Neutrophil (primary cell): ENCODE measurements around the gene CSF3.

Experiments
- H3K27ac ChIP-seq: fragments of 200-600 bp; sonication (generic); 2 replicates; pipeline ENCODE4 v1.5.1; 2016; ENCODE audit warnings: mild to moderate bottlenecking, moderate library complexity
- H3K27me3 ChIP-seq: fragments of 200-600 bp; sonication (generic); 2 replicates; pipeline ENCODE4 v1.6.0; 2016; ENCODE audit warnings: mild to moderate bottlenecking
- H3K36me3 ChIP-seq: fragments of 200-600 bp; sonication (generic); 2 replicates; pipeline ENCODE4 v1.5.1; 2017
- H3K4me1 ChIP-seq, 2 experiments: fragments of 200-600 bp in 1 of 2; sonication (generic) in 1 of 2; 1 replicate in 1 of 2; 2 replicates in 1 of 2; pipeline versions ENCODE4 v1.5.1 to v1.6.1; 2013 to 2016; ENCODE audit warnings: low read depth in 1 of 2, low read length in 1 of 2, mild to moderate bottlenecking in 1 of 2, moderate library complexity in 1 of 2; ENCODE audit not compliant: control insufficient read depth in 1 of 2, insufficient read depth in 1 of 2
- H3K4me3 ChIP-seq, 2 experiments: fragments of 200-600 bp in 1 of 2; sonication (generic) in 1 of 2; 1 replicate in 1 of 2; 2 replicates in 1 of 2; pipeline ENCODE4 v1.5.1; 2013 to 2016; ENCODE audit warnings: low read depth in 1 of 2, low read length in 1 of 2, mild to moderate bottlenecking in 1 of 2, moderate library complexity in 1 of 2
- H3K9me3 ChIP-seq: fragments of 200-600 bp; sonication (generic); 2 replicates; pipeline ENCODE4 v1.5.1; 2016
- CTCF ChIP-seq: fragments of 200-600 bp; sonication (generic); IDR thresholded peaks from 2 replicates; pipeline ENCODE4 v1.5.1; 2016; ENCODE audit warnings: antibody characterized with exemption

Gene CSF3

GRCh38 chr17:40017422-40018080 is 2.3 kb downstream of the CSF3 start:
- Histone ChIP-seq H3K36me3 (peaks cover 8% of the 10 kb centered on the region), H3K4me3 (no peak overlapping the region), H3K4me1 (peaks cover 76 to 78% of the 10 kb centered on the region in 2 experiments), H3K9me3 (no peaks in the 10 kb centered on the region), H3K27me3 (peaks cover 8% of the 10 kb centered on the region), H3K27ac (no peak overlapping the region)
- TF ChIP-seq CTCF, result no peak

GRCh38 chr17:40018211-40019121 is 3.2 kb downstream of the CSF3 start:
- Histone ChIP-seq H3K27ac (peak overlapping the region; percentile 46), H3K4me1 (peaks cover 76 to 78% of the 10 kb centered on the region in 2 experiments), H3K9me3 (no peaks in the 10 kb centered on the region), H3K36me3 (peaks cover 17% of the 10 kb centered on the region), H3K4me3 (peak overlapping the region in 1 of 2 experiments; percentile 31), H3K27me3 (no peaks in the 10 kb centered on the region)
- no peak for TF ChIP-seq CTCF

- Histone ChIP-seq H3K27ac (peak overlapping the region; percentile 46), H3K4me1 (peaks cover 67 to 70% of the 10 kb centered on the region in 2 experiments), H3K36me3 (peaks cover 26% of the 10 kb centered on the region), H3K4me3 (peak overlapping the region in 1 of 2 experiments; percentile 31), H3K27me3 (no peaks in the 10 kb centered on the region), H3K9me3 (no peaks in the 10 kb centered on the region)
- no peak for TF ChIP-seq CTCF
Measured at GRCh38 chr17:40019140-40019991, 4.1 kb downstream of the CSF3 start.

- no peak for TF ChIP-seq CTCF
- Histone ChIP-seq H3K9me3 (no peaks in the 10 kb centered on the region), H3K4me1 (peaks cover 63 to 64% of the 10 kb centered on the region in 2 experiments), H3K4me3 (no peak overlapping the region), H3K27me3 (no peaks in the 10 kb centered on the region), H3K36me3 (peaks cover 26% of the 10 kb centered on the region), H3K27ac (no peak overlapping the region)
Measured at GRCh38 chr17:40020146-40020545, 4.9 kb downstream of the CSF3 start.

GRCh38 chr17:40021451-40021971 is 6.3 kb downstream of the CSF3 start:
- peak overlapping the region; percentile 18 for H3K27ac ChIP-seq
- H3K4me1 ChIP-seq, result peaks cover 51 to 54% of the 10 kb centered on the region in 2 experiments
- no peaks in the 10 kb centered on the region for H3K27me3 ChIP-seq
- peaks cover 33% of the 10 kb centered on the region for H3K36me3 ChIP-seq
- TF ChIP-seq CTCF, result no peak
- no peaks in the 10 kb centered on the region for H3K9me3 ChIP-seq
- H3K4me3 ChIP-seq, result no peak overlapping the region
